ENCODE results near the gene NEUROG2.
A peak's percentile ranks its signal among the peaks of the same experiment; 100 is the strongest.
"Not testable (repeated sequence)": the region's sequence is repeated elsewhere in the genome, so short reads cannot be mapped to it uniquely, and the experiment has no call there.

NEUROG2 gene

DNA sequence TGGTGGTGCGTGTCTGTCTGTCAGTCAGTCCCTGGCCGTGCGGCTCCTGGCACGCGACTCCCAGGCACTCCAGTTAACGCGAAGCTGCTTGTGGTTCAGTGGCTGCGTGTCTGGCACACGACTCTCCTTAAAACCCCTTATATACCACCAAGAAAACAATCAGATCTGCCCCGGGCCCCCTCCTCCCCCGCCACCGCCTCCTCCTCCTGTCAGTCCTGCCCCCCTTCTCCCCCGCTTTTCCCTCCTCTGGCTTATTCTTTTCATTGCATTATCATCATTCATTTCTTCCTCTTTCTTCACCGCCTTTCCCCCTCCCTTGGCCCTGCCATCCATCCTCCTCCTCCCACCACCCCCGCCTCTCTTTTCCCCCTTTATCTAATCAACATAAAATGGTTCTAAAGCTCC is at the start of gene NEUROG2:
Gene NEUROG2 (minus strand): TSS at position 115 of the 405 bp plus-strand sequence. CDS start 705 bp downstream, outside the sequence.
- no peak for DNase-seq

- DNase-seq: no peak
Observed at GRCh38 chr4:112564706-112565270, 48.8 kb upstream of the NEUROG2 start.

GRCh38 chr4:112563431-112564200 is 47.6 kb upstream of the NEUROG2 start:
- DNase-seq: peak; percentile 32

- no peak for DNase-seq
Observed at GRCh38 chr4:112562254-112562879, 46.4 kb upstream of the NEUROG2 start.

- DNase-seq: no peak
Observed at GRCh38 chr4:112560084-112560483, 44.1 kb upstream of the NEUROG2 start.

DNA sequence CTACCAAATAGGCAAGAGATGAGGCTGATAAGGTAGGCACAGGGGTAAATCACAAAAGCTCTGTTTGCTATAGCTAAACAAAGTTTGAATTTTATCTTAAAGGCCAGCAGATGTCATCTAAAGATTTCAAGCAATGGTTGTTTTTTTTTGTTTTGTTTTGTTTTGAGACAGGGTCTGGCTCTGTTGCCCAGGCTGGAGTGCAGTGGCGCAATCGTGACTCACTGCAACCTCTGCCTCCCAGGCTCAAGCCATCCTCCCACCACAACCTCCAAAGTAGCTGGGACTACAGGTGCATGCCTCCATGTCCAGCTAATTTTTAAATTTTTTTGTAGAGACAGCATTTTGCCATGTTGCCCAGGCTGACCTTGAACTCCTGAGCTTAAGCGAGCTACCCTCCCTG is 43.1 kb upstream of the NEUROG2 start:
- no peak for DNase-seq

- DNase-seq: no peak
Observed at GRCh38 chr4:112557676-112558411, 41.9 kb upstream of the NEUROG2 start.

- not testable (repeated sequence) for DNase-seq
Observed at GRCh38 chr4:112554271-112554670, 38.3 kb upstream of the NEUROG2 start.

DNA sequence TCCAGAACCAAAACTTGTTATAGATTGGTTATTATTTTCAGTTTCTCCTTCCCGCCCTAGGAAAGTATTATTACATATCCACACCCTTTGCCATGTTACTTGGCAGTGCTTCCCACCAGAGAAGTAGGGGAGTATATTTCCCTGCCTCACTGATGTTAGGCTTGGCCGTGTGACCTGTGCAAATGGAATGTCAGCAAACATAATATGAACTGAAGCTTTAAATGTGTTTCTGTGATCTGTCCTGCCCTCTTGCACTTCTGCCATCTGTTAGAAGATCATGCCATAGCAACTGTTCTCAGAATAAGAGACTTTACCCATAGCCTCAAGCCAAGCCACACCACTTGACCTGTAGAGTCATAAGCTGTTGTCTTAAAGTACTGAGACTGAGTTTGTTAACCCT is 36.7 kb upstream of the NEUROG2 start:
- no peak for DNase-seq

DNA sequence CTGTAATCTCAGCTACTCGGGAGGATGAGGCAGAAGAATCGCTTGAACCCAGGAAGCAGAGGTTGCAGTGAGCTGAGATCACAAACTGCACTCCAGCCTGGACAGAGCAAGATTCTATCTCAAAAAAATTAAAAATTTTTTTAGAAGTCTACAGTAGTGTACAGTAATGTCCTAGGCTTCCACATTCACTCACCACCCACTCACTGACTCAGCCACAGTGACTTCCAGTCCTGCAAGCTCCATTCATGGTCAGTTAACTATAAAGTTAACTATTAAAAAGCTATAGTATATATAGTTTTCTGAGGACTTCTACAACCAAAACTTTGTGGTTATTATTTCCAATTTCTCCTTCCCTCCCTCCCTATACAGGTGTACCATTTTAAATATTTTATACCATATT is 34.7 kb upstream of the NEUROG2 start:
- no peak for DNase-seq

- no peak for DNase-seq
Observed at GRCh38 chr4:112546476-112546875, 30.5 kb upstream of the NEUROG2 start.

DNA sequence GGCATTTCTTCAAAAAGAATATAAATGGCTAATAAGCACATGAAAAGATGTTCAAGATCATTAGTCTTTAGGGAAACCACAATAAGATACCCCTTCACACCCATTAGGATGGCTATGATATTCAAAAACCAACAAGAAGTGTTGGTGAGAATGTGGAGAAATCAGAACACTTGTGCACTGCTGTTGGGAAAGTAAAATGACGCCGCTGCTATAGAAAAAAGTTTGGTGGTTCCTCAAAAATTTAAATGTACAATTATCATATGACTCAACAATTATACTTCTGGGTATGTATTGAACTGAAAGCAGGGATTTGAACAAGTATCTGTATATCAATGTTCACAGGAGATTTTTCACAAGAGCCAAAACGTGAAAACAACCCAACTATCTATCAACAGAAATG is 29.4 kb upstream of the NEUROG2 start:
- DNase-seq: no peak

DNA sequence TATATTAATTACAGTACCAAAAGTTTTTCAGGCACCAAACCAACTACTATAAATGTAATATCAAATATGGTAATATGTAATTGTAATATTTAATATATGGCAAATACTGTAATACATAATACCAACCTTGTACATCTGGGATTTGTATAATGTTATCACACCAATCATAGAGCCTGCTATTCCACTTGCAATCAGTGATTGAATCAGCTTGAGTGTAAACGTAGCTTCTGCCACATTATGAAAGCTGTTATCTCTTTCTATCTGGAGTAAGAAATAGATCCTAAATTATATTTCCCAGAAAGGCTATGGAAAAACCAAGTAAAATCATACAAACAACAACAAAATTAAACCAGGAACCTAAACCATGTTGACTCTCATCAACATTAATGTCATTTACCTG is 24.7 kb upstream of the NEUROG2 start:
- DNase-seq: no peak

- DNase-seq: no peak
Observed at GRCh38 chr4:112536123-112536522, 20.1 kb upstream of the NEUROG2 start.

DNA sequence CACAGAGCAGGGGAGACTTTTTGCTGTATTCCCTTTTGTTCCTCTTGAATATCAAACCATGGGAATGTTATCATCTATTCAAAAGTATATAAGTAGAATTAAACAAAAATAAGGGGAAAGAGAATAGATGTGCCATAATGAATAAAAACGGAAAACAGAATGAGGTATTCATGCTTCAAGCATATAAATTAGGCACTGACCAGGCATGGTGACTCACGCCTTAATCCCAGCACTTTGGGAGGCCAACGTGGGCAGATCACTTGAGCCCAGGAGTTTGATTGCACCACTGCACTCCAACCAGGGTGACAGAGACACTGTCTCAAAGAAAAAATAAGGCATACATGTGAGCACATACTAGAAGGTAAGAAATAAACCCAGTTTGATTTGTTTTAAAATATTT is 16.3 kb upstream of the NEUROG2 start:
- no peak for DNase-seq

DNA sequence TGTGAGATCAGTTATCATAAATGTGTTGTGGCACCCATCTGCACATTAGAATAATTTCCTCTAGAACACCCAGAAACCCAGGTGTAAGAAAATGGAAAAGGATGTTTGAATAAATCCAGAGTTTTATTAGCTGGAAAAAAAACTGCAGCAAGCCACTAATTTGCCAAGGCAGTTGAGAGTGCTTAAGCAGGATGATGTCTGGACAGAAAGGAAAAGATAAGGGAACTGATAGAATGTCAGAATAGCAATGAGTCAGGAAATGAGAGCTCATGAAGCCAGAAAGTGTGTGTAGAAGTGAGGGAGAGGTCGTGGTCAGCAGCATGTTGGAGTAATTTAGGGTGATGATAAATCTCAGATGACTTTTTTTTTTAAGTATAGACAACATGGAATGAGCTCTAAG is 15.2 kb upstream of the NEUROG2 start:
- DNase-seq: no peak

GRCh38 chr4:112526061-112526460 is 10.1 kb upstream of the NEUROG2 start:
- DNase-seq: no peak

DNA sequence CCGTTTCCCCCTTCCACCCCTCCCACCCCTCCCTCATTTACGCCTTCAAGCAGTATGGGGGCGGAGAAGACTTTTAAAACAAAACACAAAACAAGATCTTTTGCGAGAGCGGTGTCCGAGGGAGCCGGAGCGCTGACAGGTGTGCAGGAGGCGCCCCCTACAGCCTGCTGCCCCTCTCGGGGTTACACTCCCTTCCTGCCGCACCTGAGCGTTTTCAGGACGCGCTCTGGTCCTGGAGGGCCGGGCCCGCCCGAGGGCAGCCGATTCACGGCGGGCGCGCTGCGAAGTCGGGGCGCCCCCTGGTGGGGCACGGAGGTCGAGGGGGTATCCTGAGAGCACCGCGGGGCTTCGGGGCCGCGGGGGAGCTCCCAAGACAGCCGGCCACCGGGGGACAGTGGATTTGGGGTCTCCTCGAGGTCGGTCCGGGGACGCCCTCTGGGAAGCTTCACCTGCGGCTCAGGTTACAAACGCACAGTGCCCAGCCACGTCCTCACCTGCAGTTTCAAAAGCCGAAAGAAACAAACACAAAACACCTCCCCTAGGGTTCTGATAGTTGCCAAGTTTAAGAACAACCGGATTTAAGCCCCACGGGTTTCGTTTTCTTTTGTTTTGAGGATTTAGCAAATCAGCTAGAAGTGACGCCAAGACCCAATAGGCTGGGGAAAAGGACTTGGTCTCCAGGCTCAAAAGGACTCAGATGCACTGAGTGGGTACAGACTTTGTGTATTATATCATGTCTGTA is 8.0 kb upstream of the NEUROG2 start:
- DNase-seq: peak; percentile 76

DNA sequence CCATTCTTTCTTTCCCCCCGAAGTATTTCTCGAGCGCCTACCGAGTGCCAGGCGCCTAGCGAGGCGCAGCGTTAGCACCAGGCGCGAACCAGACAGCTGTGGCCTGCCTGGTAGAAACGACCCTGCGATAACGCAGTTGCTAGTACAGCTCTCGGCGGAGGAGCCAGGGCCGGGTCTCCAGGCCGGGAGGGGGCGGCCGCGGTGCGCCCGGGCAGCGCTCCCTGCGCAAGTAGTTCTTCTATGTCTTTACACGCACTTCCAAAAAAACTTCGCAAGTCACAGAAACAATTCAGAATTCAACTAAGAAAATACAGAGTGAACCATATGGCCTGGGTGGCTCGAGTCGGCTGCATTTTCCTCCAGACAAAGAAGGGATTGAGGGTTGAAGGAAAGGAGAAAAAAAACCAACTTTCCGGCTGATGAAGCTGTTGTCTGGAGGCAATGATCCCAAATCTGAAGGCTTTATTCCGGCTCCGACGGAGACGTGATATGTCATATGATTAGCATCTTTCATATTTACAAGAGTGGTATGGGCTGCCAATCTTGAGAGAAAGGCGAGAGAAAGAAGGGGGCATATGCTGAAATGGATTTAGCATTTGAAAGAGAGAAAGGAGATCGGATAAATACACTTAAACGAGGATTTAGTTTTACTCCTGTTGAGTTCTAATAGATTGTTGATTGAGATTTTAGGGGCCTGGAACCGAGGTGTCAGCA is 7.2 kb upstream of the NEUROG2 start:
- no peak for DNase-seq

- not testable (repeated sequence) for DNase-seq
Observed at GRCh38 chr4:112522431-112522830, 6.5 kb upstream of the NEUROG2 start.

- no peak for DNase-seq
Observed at GRCh38 chr4:112521123-112522023, 5.4 kb upstream of the NEUROG2 start.
